ENCODE data around the gene RHOV.

- TF ChIP-seq MXI1 (IDR thresholded peaks at IDR 0.05; ENCODE audit: low read depth, low read length) (no peak), CTCF (IDR thresholded peaks at IDR 0.05 in 2 of 3, conservative IDR thresholded peaks at IDR 0.05 in 1 of 3; ENCODE audit: control insufficient read depth in 2 of 3, extremely low read depth in 1 of 3, insufficient read depth in 1 of 3, low read depth in 3 of 3, low read length in 3 of 3) (no peak), EP300 (IDR thresholded peaks at IDR 0.05; ENCODE audit: borderline replicate concordance in 1 of 2, control insufficient read depth in 1 of 2, low read depth in 2 of 2, low read length in 2 of 2) (peak in 1 of 2 experiments; percentile 62; a peak in 1 of 4 replicates), YY1 (IDR thresholded peaks at IDR 0.05; ENCODE audit: low read depth, low read length) (no peak), ZNF274 (IDR thresholded peaks at IDR 0.05; ENCODE audit: insufficient read depth, insufficient read length) (no peak), ZNF592 (IDR thresholded peaks at IDR 0.05) (no peak), KDM1A (IDR thresholded peaks at IDR 0.05; ENCODE audit: borderline replicate concordance) (no peak), ELK1 (IDR thresholded peaks at IDR 0.05; ENCODE audit: low read depth, low read length) (no peak), REST (IDR thresholded peaks at IDR 0.05; ENCODE audit: low read depth, low read length) (no peak), POLR2A (IDR thresholded peaks at IDR 0.05; ENCODE audit: low read depth, low read length) (no peak), MLLT1 (IDR thresholded peaks at IDR 0.05) (no peak), BACH1 (IDR thresholded peaks at IDR 0.05; ENCODE audit: borderline replicate concordance) (peak; percentile 23; the same call in 1 of the 2 replicates)
Measured at GRCh38 chr15:40878785-40879184, 4.8 kb upstream of the RHOV start.
